ENCODE measurements around the gene SYNM.

- no peak for TF ChIP-seq CTCF (IDR thresholded peaks at IDR 0.05; ENCODE audit: poor library complexity, severe bottlenecking)
- no peak for TF ChIP-seq MXI1 (conservative IDR thresholded peaks at IDR 0.05; ENCODE audit: poor library complexity, severe bottlenecking)
- TF ChIP-seq EP300 (conservative IDR thresholded peaks at IDR 0.05; ENCODE audit: poor library complexity, severe bottlenecking): no peak
- no peak for TF ChIP-seq RAD21 (conservative IDR thresholded peaks at IDR 0.05)
- TF ChIP-seq REST (IDR thresholded peaks at IDR 0.05; ENCODE audit: borderline replicate concordance): no peak
- TF ChIP-seq POLR2AphosphoS5 (IDR thresholded peaks at IDR 0.05): no peak
Measured at GRCh38 chr15:99177679-99178078, 72.8 kb downstream of the SYNM start.
